H9 (cell line): ENCODE data around the gene KRTAP9-3. TPM values are rescaled to one million over a fixed set of nuclear protein-coding genes. Genes with fewer than 3 reads are reported as not detected.

Experiments
- DNase-seq: peaks from one replicate; pipeline ENCODE4 v3.0.0-alpha.2; 2017
- H2AFZ ChIP-seq: one replicate; pipeline ENCODE4 v1.6.1; 2013; ENCODE audit warnings: mild to moderate bottlenecking, low read length, control low read depth, moderate library complexity
- H2AK5ac ChIP-seq: 2 replicates; pipeline ENCODE4 v1.6.1; 2013; ENCODE audit warnings: low read length, control low read depth, mixed read lengths; ENCODE audit not compliant: insufficient read length
- H2BK120ac ChIP-seq: one replicate; pipeline ENCODE4 v1.6.1; 2013; ENCODE audit warnings: low read depth, mild to moderate bottlenecking, low read length, control low read depth, inconsistent platforms; ENCODE audit not compliant: poor library complexity, severe bottlenecking
- H2BK12ac ChIP-seq: 2 replicates; pipeline ENCODE4 v1.6.1; 2013; ENCODE audit warnings: low read length, control low read depth, mixed read lengths, low read depth; ENCODE audit not compliant: insufficient read length
- H2BK15ac ChIP-seq: 2 replicates; pipeline ENCODE4 v1.6.1; 2013; ENCODE audit warnings: low read depth, low read length, control low read depth
- H2BK20ac ChIP-seq: one replicate; pipeline ENCODE4 v1.6.1; 2013; ENCODE audit warnings: low read depth, mild to moderate bottlenecking, low read length, control low read depth, inconsistent platforms; ENCODE audit not compliant: poor library complexity, severe bottlenecking
- H2BK5ac ChIP-seq: 2 replicates; pipeline ENCODE4 v1.6.1; 2013; ENCODE audit warnings: low read length, control low read depth, mixed read lengths; ENCODE audit not compliant: insufficient read length
- H3K14ac ChIP-seq: 2 replicates; pipeline ENCODE4 v1.6.1; 2013; ENCODE audit warnings: low read length, control low read depth; ENCODE audit not compliant: insufficient read depth
- H3K18ac ChIP-seq: 2 replicates; pipeline ENCODE4 v1.6.1; 2013; ENCODE audit warnings: low read depth, mild to moderate bottlenecking, mixed read lengths, low read length, control low read depth; ENCODE audit not compliant: insufficient read length
- H3K23ac ChIP-seq: 2 replicates; pipeline ENCODE4 v1.6.1; 2013; ENCODE audit warnings: low read length, control low read depth, mixed read lengths, low read depth; ENCODE audit not compliant: insufficient read length
- H3K23me2 ChIP-seq: 2 replicates; pipeline ENCODE4 v1.6.1; 2013; ENCODE audit warnings: low read depth, mild to moderate bottlenecking, mixed read lengths, low read length, control low read depth; ENCODE audit not compliant: insufficient read length, poor library complexity, severe bottlenecking
- H3K27ac ChIP-seq: 2 replicates; pipeline ENCODE4 v1.5.1; 2013; ENCODE audit warnings: low read length, control low read depth, mixed read lengths, low read depth; ENCODE audit not compliant: insufficient read length
- H3K27me3 ChIP-seq: 2 replicates; pipeline ENCODE4 v1.6.1; 2013; ENCODE audit warnings: low read length, control low read depth, inconsistent platforms; ENCODE audit not compliant: insufficient read depth
- H3K4ac ChIP-seq: 2 replicates; pipeline ENCODE4 v1.6.1; 2013; ENCODE audit warnings: low read depth, mild to moderate bottlenecking, control low read depth, inconsistent platforms, low read length, moderate library complexity
- H3K4me1 ChIP-seq: 2 replicates; pipeline ENCODE4 v1.6.1; 2013; ENCODE audit warnings: low read length, control low read depth, inconsistent platforms; ENCODE audit not compliant: insufficient read depth
- H3K4me2 ChIP-seq: 2 replicates; pipeline ENCODE4 v1.6.1; 2013; ENCODE audit warnings: low read length, control low read depth, mixed read lengths; ENCODE audit not compliant: insufficient read length, insufficient read depth
- H3K56ac ChIP-seq: 2 replicates; pipeline ENCODE4 v1.6.1; 2013; ENCODE audit warnings: low read depth, mild to moderate bottlenecking, mixed read lengths, low read length, control low read depth; ENCODE audit not compliant: insufficient read length
- H3K79me1 ChIP-seq: 2 replicates; pipeline ENCODE4 v1.6.1; 2013; ENCODE audit warnings: low read depth, mild to moderate bottlenecking, moderate library complexity, low read length, control low read depth, inconsistent platforms; ENCODE audit not compliant: insufficient read depth, poor library complexity, severe bottlenecking
- H3K79me2 ChIP-seq: 2 replicates; pipeline ENCODE4 v1.6.1; 2013; ENCODE audit warnings: low read length, control low read depth, inconsistent platforms; ENCODE audit not compliant: insufficient read depth
- H3K9ac ChIP-seq: 2 replicates; pipeline ENCODE4 v1.6.1; 2013; ENCODE audit warnings: low read length, control low read depth, mixed read lengths; ENCODE audit not compliant: insufficient read length; ENCODE audit errors: extremely low read depth
- H3K9me3 ChIP-seq: one replicate; pipeline ENCODE4 v1.6.1; 2013; ENCODE audit warnings: low read depth, low read length, inconsistent platforms; ENCODE audit not compliant: control insufficient read depth
- H3T11ph ChIP-seq: one replicate; pipeline ENCODE4 v1.6.1; 2013; ENCODE audit warnings: mild to moderate bottlenecking, low read length, control low read depth, inconsistent platforms
- H4K20me1 ChIP-seq: one replicate; pipeline ENCODE4 v1.6.1; 2013; ENCODE audit not compliant: control insufficient read depth, insufficient read length, insufficient read depth
- H4K5ac ChIP-seq: 2 replicates; pipeline ENCODE4 v1.6.1; 2013; ENCODE audit warnings: low read depth, mild to moderate bottlenecking, mixed read lengths, low read length, control low read depth; ENCODE audit not compliant: insufficient read length
- H4K8ac ChIP-seq: replicated peaks from 2 replicates; pipeline ENCODE4 v1.6.1; 2013; ENCODE audit warnings: low read length, control low read depth, mixed read lengths, low read depth; ENCODE audit not compliant: insufficient read length
- H4K91ac ChIP-seq: 2 replicates; pipeline ENCODE4 v1.6.1; 2013; ENCODE audit warnings: low read depth, mild to moderate bottlenecking, moderate library complexity, mixed read lengths, low read length, control low read depth; ENCODE audit not compliant: insufficient read length
- H3K27ac Mint-ChIP-seq, 3 experiments: 2 replicates in 2 of 3; 3 replicates in 1 of 3; pipeline ENCODE4 v1.8.0; 2020 to 2021; ENCODE audit warnings: mixed read lengths in 3 of 3, mild to moderate bottlenecking in 1 of 3, moderate library complexity in 1 of 3
- H3K27me3 Mint-ChIP-seq: 2 replicates; pipeline ENCODE4 v1.8.0; 2021; ENCODE audit warnings: low read depth, mild to moderate bottlenecking, moderate library complexity, mixed read lengths
- H3K36me3 Mint-ChIP-seq, 3 experiments: 2 replicates in 2 of 3; 3 replicates in 1 of 3; pipeline ENCODE4 v1.8.0; 2020 to 2021; ENCODE audit warnings: low read depth in 3 of 3, mixed read lengths in 3 of 3; ENCODE audit not compliant: insufficient read depth in 1 of 3
- H3K4me1 Mint-ChIP-seq, 2 experiments: 2 replicates each; pipeline ENCODE4 v1.8.0; 2020; ENCODE audit warnings: mixed read lengths in 2 of 2
- H3K4me3 Mint-ChIP-seq, 2 experiments: 2 replicates in 1 of 2; 3 replicates in 1 of 2; pipeline ENCODE4 v1.8.0; 2020 to 2021; ENCODE audit warnings: mild to moderate bottlenecking in 2 of 2, mixed read lengths in 2 of 2, moderate library complexity in 1 of 2
- H3K9me3 Mint-ChIP-seq, 2 experiments: 2 replicates in 1 of 2; 3 replicates in 1 of 2; pipeline ENCODE4 v1.8.0; 2020; ENCODE audit warnings: mild to moderate bottlenecking in 2 of 2, mixed read lengths in 2 of 2, moderate library complexity in 1 of 2
- CTCF ChIP-seq: fragments of 200-600 bp; sonication (generic); conservative IDR thresholded peaks from 3 replicates; pipeline ENCODE4 v1.8.0; 2021; ENCODE audit warnings: antibody characterized with exemption, mild to moderate bottlenecking
- WGBS: extraction: QIAGEN DNeasy Blood & Tissue Kit; methylation state at CpG from one replicate; pipeline ENCODE4 v1.1.7; 2013; ENCODE audit warnings: missing lambda C conversion rate, low lambda C conversion rate, mixed read lengths; ENCODE audit not compliant: insufficient read length; ENCODE audit errors: extremely low coverage; 5-methylcytosine and 5-hydroxymethylcytosine counted together
- total RNA-seq: library from RNA; stranded (reverse); gene quantifications from 2 replicates; pipeline ENCODE4 v1.2.1, GENCODE V29; 2021

Gene KRTAP9-3
- total RNA-seq, 1 experiment from 2014 or later: not detected

GRCh38 chr17:41278176-41278955 is 46.1 kb downstream of the KRTAP9-3 start:
- Mint-ChIP-seq H3K4me1 (peaks cover 0 to 2% of the 10 kb centered on the region in 2 experiments; a peak in 1 of 4 replicates), H3K27me3 (peaks cover 2% of the 10 kb centered on the region; the same call in 1 of the 2 replicates), H3K36me3 (no peaks in the 10 kb centered on the region), H3K27ac (no peak overlapping the region), H3K4me3 (no peak overlapping the region), H3K9me3 (no peaks in the 10 kb centered on the region)
- H2AFZ ChIP-seq: no peak overlapping the region
- H3K23me2 ChIP-seq: no peaks in the 10 kb centered on the region
- H4K5ac ChIP-seq: no peak overlapping the region
- H3K79me2 ChIP-seq: no peaks in the 10 kb centered on the region
- no peak overlapping the region for H4K91ac ChIP-seq
- no peak for DNase-seq
- no peak overlapping the region for H3T11ph ChIP-seq
- no peak overlapping the region for H2AK5ac ChIP-seq
- H3K4me1 ChIP-seq: peaks cover 1% of the 10 kb centered on the region; the same call in 1 of the 2 replicates
- H3K27ac ChIP-seq: no peak overlapping the region
- no peak overlapping the region for H2BK15ac ChIP-seq
- no peak overlapping the region for H3K9ac ChIP-seq
- no peak overlapping the region for H2BK20ac ChIP-seq
- H3K14ac ChIP-seq: no peak overlapping the region
- H2BK5ac ChIP-seq: no peak overlapping the region
- no peaks in the 10 kb centered on the region for H3K27me3 ChIP-seq
- no CpG with 5 or more reads among the region's 3 CpGs for WGBS
- H2BK12ac ChIP-seq: no peak overlapping the region
- H3K79me1 ChIP-seq: no peaks in the 10 kb centered on the region
- H3K23ac ChIP-seq: no peak overlapping the region
- H3K4me2 ChIP-seq: no peak overlapping the region
- no peak overlapping the region for H3K18ac ChIP-seq
- no peak overlapping the region for H3K56ac ChIP-seq
- H2BK120ac ChIP-seq: no peak overlapping the region
- no peaks in the 10 kb centered on the region for H3K9me3 ChIP-seq
- no peak overlapping the region for H4K8ac ChIP-seq
- H4K20me1 ChIP-seq: no peaks in the 10 kb centered on the region
- no peak overlapping the region for H3K4ac ChIP-seq
- no peak for TF ChIP-seq CTCF

Other genes with a start within 250 kb of the KRTAP9-3 start
- gene KRT40, start 248.1 kb upstream of the KRTAP9-3 start, total RNA-seq: not detected in 2 replicates
- gene KRTAP3-3, start 238.3 kb upstream of the KRTAP9-3 start, total RNA-seq: not detected in 2 replicates
- gene KRTAP3-2, start 232.5 kb upstream of the KRTAP9-3 start, total RNA-seq: not detected in 2 replicates
- not detected in 2 replicates for gene KRTAP3-1, start 223.3 kb upstream of the KRTAP9-3 start, total RNA-seq
- gene KRTAP1-5, start 205.2 kb upstream of the KRTAP9-3 start, total RNA-seq: not detected in 2 replicates
- gene KRTAP1-4, start 202.3 kb upstream of the KRTAP9-3 start, total RNA-seq: not detected in 2 replicates
- not detected in 2 replicates for gene KRTAP1-3, start 197.6 kb upstream of the KRTAP9-3 start, total RNA-seq
- gene KRTAP1-1, start 191.0 kb upstream of the KRTAP9-3 start, total RNA-seq: not detected in 2 replicates
- gene KRTAP2-1, start 185.1 kb upstream of the KRTAP9-3 start, total RNA-seq: not detected in 2 replicates
- not detected in 2 replicates for gene KRTAP2-2, start 177.2 kb upstream of the KRTAP9-3 start, total RNA-seq
- not detected in 2 replicates for gene KRTAP2-3, start 172.3 kb upstream of the KRTAP9-3 start, total RNA-seq
- not detected in 2 replicates for gene KRTAP2-4, start 166.6 kb upstream of the KRTAP9-3 start, total RNA-seq
- gene KRTAP4-7, start 148.3 kb upstream of the KRTAP9-3 start, total RNA-seq: not detected in 2 replicates
- gene KRTAP4-8, start 134.3 kb upstream of the KRTAP9-3 start, total RNA-seq: not detected in 2 replicates
- gene KRTAP4-16, start 130.2 kb upstream of the KRTAP9-3 start, total RNA-seq: not detected in 2 replicates
- not detected in 2 replicates for gene KRTAP4-9, start 127.1 kb upstream of the KRTAP9-3 start, total RNA-seq
- gene KRTAP4-11, start 114.1 kb upstream of the KRTAP9-3 start, total RNA-seq: not detected in 2 replicates
- not detected in 2 replicates for gene KRTAP4-12, start 108.3 kb upstream of the KRTAP9-3 start, total RNA-seq
- not detected in 2 replicates for gene KRTAP4-6, start 91.9 kb upstream of the KRTAP9-3 start, total RNA-seq
- not detected in 2 replicates for gene KRTAP4-5, start 82.6 kb upstream of the KRTAP9-3 start, total RNA-seq
- not detected in 2 replicates for gene KRTAP4-4, start 71.7 kb upstream of the KRTAP9-3 start, total RNA-seq
- not detected in 2 replicates for gene KRTAP4-3, start 64.2 kb upstream of the KRTAP9-3 start, total RNA-seq
- gene KRTAP4-2, start 54.2 kb upstream of the KRTAP9-3 start, total RNA-seq: not detected in 2 replicates
- not detected in 2 replicates for gene KRTAP4-1, start 47.5 kb upstream of the KRTAP9-3 start, total RNA-seq
- not detected in 2 replicates for gene KRTAP9-1, start 42.6 kb upstream of the KRTAP9-3 start, total RNA-seq
- not detected in 2 replicates for gene KRTAP9-2, start 5.8 kb upstream of the KRTAP9-3 start, total RNA-seq
- not detected in 2 replicates for gene KRTAP9-8, start 5.5 kb downstream of the KRTAP9-3 start, total RNA-seq
- gene KRTAP9-4, start 17.2 kb downstream of the KRTAP9-3 start, total RNA-seq: not detected in 2 replicates
- gene KRTAP9-9, start 22.9 kb downstream of the KRTAP9-3 start, total RNA-seq: not detected in 2 replicates
- gene KRTAP9-6, start 32.9 kb downstream of the KRTAP9-3 start, total RNA-seq: not detected in 2 replicates
- gene KRTAP9-7, start 43.2 kb downstream of the KRTAP9-3 start, total RNA-seq: not detected in 2 replicates
- gene KRTAP29-1, start 70.4 kb downstream of the KRTAP9-3 start, total RNA-seq: not detected in 2 replicates
- gene KRTAP16-1, start 76.9 kb downstream of the KRTAP9-3 start, total RNA-seq: not detected in 2 replicates
- gene KRTAP17-1, start 83.3 kb downstream of the KRTAP9-3 start, total RNA-seq: not detected in 2 replicates
- not detected in 2 replicates for gene KRT33A, start 118.4 kb downstream of the KRTAP9-3 start, total RNA-seq
- gene KRT33B, start 137.4 kb downstream of the KRTAP9-3 start, total RNA-seq: not detected in 2 replicates
- gene KRT34, start 149.9 kb downstream of the KRTAP9-3 start, total RNA-seq: not detected in 2 replicates
- gene KRT31, start 165.2 kb downstream of the KRTAP9-3 start, total RNA-seq: not detected in 2 replicates
- gene KRT37, start 192.1 kb downstream of the KRTAP9-3 start, total RNA-seq: not detected in 2 replicates
- gene KRT38, start 208.5 kb downstream of the KRTAP9-3 start, total RNA-seq: not detected in 2 replicates
- not detected in 2 replicates for gene KRT32, start 234.9 kb downstream of the KRTAP9-3 start, total RNA-seq
- not detected in 2 replicates for gene KRT35, start 248.7 kb downstream of the KRTAP9-3 start, total RNA-seq